CD4-positive, CD25-positive, alpha-beta regulatory T cell (primary cell): ENCODE measurements around the gene CCNB1. TPM values are rescaled to one million over a fixed set of nuclear protein-coding genes. Genes with fewer than 3 reads are reported as not detected.

Experiments
- ATAC-seq, 2 donors: fragments of 150-1000 bp; cut with Tn5 transposase; one replicate each; pipeline ENCODE4 v1.10.0; 2021; ENCODE audit warnings: low read depth in 2 of 2, moderate number of reproducible peaks in 2 of 2, moderate library complexity in 1 of 2
- DNase-seq, 3 donors: peaks; one replicate each; pipeline versions ENCODE4 v3.0.0 to v3.0.0-alpha.2; 2012 to 2022; ENCODE audit warnings: mixed read lengths in 1 of 3
- H3K27ac ChIP-seq: one replicate; pipeline ENCODE4 v1.7.0; 2013; ENCODE audit warnings: mild to moderate bottlenecking, low read length; ENCODE audit not compliant: insufficient read depth, poor library complexity, severe bottlenecking
- H3K27me3 ChIP-seq: one replicate; pipeline ENCODE4 v1.7.0; 2013; ENCODE audit warnings: low read length; ENCODE audit not compliant: control insufficient read depth, insufficient read depth
- H3K36me3 ChIP-seq: one replicate; pipeline ENCODE4 v1.7.0; 2013; ENCODE audit warnings: mild to moderate bottlenecking, low read length, moderate library complexity; ENCODE audit not compliant: control insufficient read depth, insufficient read depth
- H3K4me1 ChIP-seq: 2 replicates; pipeline ENCODE4 v1.7.0; 2013; ENCODE audit warnings: mild to moderate bottlenecking, low read length; ENCODE audit not compliant: insufficient read depth, control insufficient read depth, poor library complexity, severe bottlenecking
- H3K4me3 ChIP-seq: one replicate; pipeline ENCODE4 v1.7.0; 2013; ENCODE audit warnings: low read depth, mild to moderate bottlenecking, low read length, moderate library complexity
- H3K9me3 ChIP-seq, 2 experiments: 1 replicate in 1 of 2; 2 replicates in 1 of 2; pipeline ENCODE4 v1.7.0; 2013; ENCODE audit warnings: low read length in 2 of 2, mild to moderate bottlenecking in 1 of 2, moderate library complexity in 1 of 2; ENCODE audit not compliant: control insufficient read depth in 2 of 2
- H3K27ac Mint-ChIP-seq, 3 donors: one replicate each; pipeline ENCODE4 v1.8.0; 2020 to 2022; ENCODE audit warnings: mild to moderate bottlenecking in 3 of 3, mixed read lengths in 3 of 3, moderate library complexity in 2 of 3
- H3K27me3 Mint-ChIP-seq: one replicate; pipeline ENCODE4 v1.8.0; 2022; ENCODE audit warnings: mild to moderate bottlenecking, mixed read lengths
- H3K36me3 Mint-ChIP-seq: one replicate; pipeline ENCODE4 v1.8.0; 2020; ENCODE audit warnings: mixed read lengths
- H3K4me1 Mint-ChIP-seq, 4 donors: one replicate each; pipeline ENCODE4 v1.8.0; 2020 to 2022; ENCODE audit warnings: mixed read lengths in 4 of 4, mild to moderate bottlenecking in 1 of 4
- H3K4me3 Mint-ChIP-seq, 4 donors: one replicate each; pipeline ENCODE4 v1.8.0; 2020 to 2022; ENCODE audit warnings: mild to moderate bottlenecking in 4 of 4, mixed read lengths in 4 of 4, moderate library complexity in 3 of 4
- H3K9me3 Mint-ChIP-seq, 7 donors: one replicate each; pipeline ENCODE4 v1.8.0; 2020 to 2022; ENCODE audit warnings: mixed read lengths in 7 of 7, mild to moderate bottlenecking in 3 of 7, moderate library complexity in 2 of 7
- polyA plus RNA-seq, 4 donors: library from polyadenylated mRNA; unstranded; fragments of 300-500 nt; fragmentation: Illumina TruSeq; gene quantifications; one replicate each; pipeline ENCODE4 v1.2.3, GENCODE V29; 2021
- total RNA-seq: library from RNA; stranded (reverse); gene quantifications from one replicate; pipeline ENCODE4 v1.2.3, GENCODE V29; 2022

The CCNB1 gene
- total and polyA plus RNA-seq, 5 donors from 2014 or later: 3.9 to 10.2 (median 8.4) TPM

- no peak overlapping the region for H3K4me3 ChIP-seq
- peaks cover 14% of the 10 kb centered on the region for H3K4me1 ChIP-seq
- no peak overlapping the region for H3K27ac ChIP-seq
- no peak for ATAC-seq
- H3K9me3 Mint-ChIP-seq: no peaks in the 10 kb centered on the region
- H3K36me3 Mint-ChIP-seq: no peaks in the 10 kb centered on the region
- peak overlapping the region in 3 of 4 donors; percentile 19 to 78 (median 63) for H3K4me3 Mint-ChIP-seq
- no peaks in the 10 kb centered on the region for H3K36me3 ChIP-seq
- no peak for DNase-seq
- H3K27me3 Mint-ChIP-seq: peaks cover 4% of the 10 kb centered on the region
- no peaks in the 10 kb centered on the region for H3K9me3 ChIP-seq
- no peaks in the 10 kb centered on the region for H3K27me3 ChIP-seq
- no peak overlapping the region for H3K27ac Mint-ChIP-seq
- peaks cover 3 to 22% (median 10%) of the 10 kb centered on the region in 4 donors for H3K4me1 Mint-ChIP-seq
Observed at GRCh38 chr5:69187342-69187741, 20.4 kb downstream of the CCNB1 start.

- Mint-ChIP-seq H3K9me3 (no peaks in the 10 kb centered on the region), H3K4me3 (peak overlapping the region; percentile 93 to 99 (median 94)), H3K36me3 (no peaks in the 10 kb centered on the region), H3K27ac (peak overlapping the region; percentile 23 to 94 (median 92)), H3K4me1 (peaks cover 3 to 22% (median 10%) of the 10 kb centered on the region in 4 donors), H3K27me3 (peaks cover 4% of the 10 kb centered on the region)
- peak overlapping the region; percentile 97 for H3K4me3 ChIP-seq
- no peaks in the 10 kb centered on the region for H3K27me3 ChIP-seq
- no peaks in the 10 kb centered on the region for H3K9me3 ChIP-seq
- H3K36me3 ChIP-seq: no peaks in the 10 kb centered on the region
- peaks cover 14% of the 10 kb centered on the region for H3K4me1 ChIP-seq
- DNase-seq (no peak), ATAC-seq (no peak)
- H3K27ac ChIP-seq: peak overlapping the region; percentile 80
Observed at GRCh38 chr5:69188811-69189161, 21.8 kb downstream of the CCNB1 start.

- Histone ChIP-seq H3K27ac (peak within 1 kb of the TSS; percentile 80), H3K36me3 (no peaks in the 10 kb centered on the region), H3K4me1 (peaks cover 14% of the 10 kb centered on the region), H3K9me3 (no peaks in the 10 kb centered on the region), H3K4me3 (peak within 1 kb of the TSS; percentile 97), H3K27me3 (no peaks in the 10 kb centered on the region)
- Mint-ChIP-seq H3K27me3 (peaks cover 4% of the 10 kb centered on the region), H3K9me3 (no peaks in the 10 kb centered on the region), H3K36me3 (no peaks in the 10 kb centered on the region), H3K4me3 (peak within 1 kb of the TSS; percentile 93 to 99 (median 94)), H3K27ac (peak within 1 kb of the TSS; percentile 76 to 94 (median 92)), H3K4me1 (peaks cover 3 to 22% (median 10%) of the 10 kb centered on the region in 4 donors)
- DNase-seq (peak; percentile 88 to 92 (median 91)), ATAC-seq (peak; percentile 94 to 96)
Observed at GRCh38 chr5:69189162-69190086, 22.5 kb downstream of the CCNB1 start, which contains the start of gene CENPH. TSS of gene CENPH (plus strand) at chr5:69189583. CDS start at chr5:69189635, 52 bp downstream.

GRCh38 chr5:69202497-69202896 is 35.5 kb downstream of the CCNB1 start:
- no peak for ATAC-seq
- Histone ChIP-seq H3K27me3 (no peaks in the 10 kb centered on the region), H3K36me3 (peaks cover 2% of the 10 kb centered on the region), H3K4me3 (no peak overlapping the region), H3K4me1 (no peaks in the 10 kb centered on the region), H3K27ac (no peak overlapping the region), H3K9me3 (no peaks in the 10 kb centered on the region)
- Mint-ChIP-seq H3K27me3 (no peaks in the 10 kb centered on the region), H3K4me1 (no peaks in the 10 kb centered on the region), H3K4me3 (no peak overlapping the region), H3K27ac (no peak overlapping the region), H3K36me3 (peaks cover 19% of the 10 kb centered on the region), H3K9me3 (no peaks in the 10 kb centered on the region)
- no peak for DNase-seq

- Histone ChIP-seq H3K4me1 (no peaks in the 10 kb centered on the region), H3K4me3 (no peak overlapping the region), H3K27ac (no peak overlapping the region), H3K36me3 (no peaks in the 10 kb centered on the region), H3K9me3 (no peaks in the 10 kb centered on the region), H3K27me3 (no peaks in the 10 kb centered on the region)
- Mint-ChIP-seq H3K4me3 (no peak overlapping the region), H3K4me1 (peaks cover 0 to under 1% (median 0%) of the 10 kb centered on the region in 4 donors), H3K27me3 (no peaks in the 10 kb centered on the region), H3K27ac (peak overlapping the region in 1 of 3 donors; percentile 63), H3K9me3 (no peaks in the 10 kb centered on the region), H3K36me3 (peaks cover 4% of the 10 kb centered on the region)
- no peak for DNase-seq
- no peak for ATAC-seq
Observed at GRCh38 chr5:69206528-69207190, 39.7 kb downstream of the CCNB1 start.

- Histone ChIP-seq H3K9me3 (no peaks in the 10 kb centered on the region), H3K27me3 (no peaks in the 10 kb centered on the region), H3K27ac (no peak overlapping the region), H3K4me3 (no peak overlapping the region), H3K36me3 (no peaks in the 10 kb centered on the region), H3K4me1 (no peaks in the 10 kb centered on the region)
- Mint-ChIP-seq H3K27me3 (no peaks in the 10 kb centered on the region), H3K27ac (no peak overlapping the region), H3K36me3 (no peaks in the 10 kb centered on the region), H3K4me1 (peaks cover 0 to 5% (median 1%) of the 10 kb centered on the region in 4 donors), H3K9me3 (no peaks in the 10 kb centered on the region), H3K4me3 (no peak overlapping the region)
- ATAC-seq (no peak), DNase-seq (no peak)
Observed at GRCh38 chr5:69209602-69210001, 42.7 kb downstream of the CCNB1 start.

GRCh38 chr5:69211200-69211599 is 44.2 kb downstream of the CCNB1 start:
- Histone ChIP-seq H3K36me3 (no peaks in the 10 kb centered on the region), H3K4me1 (no peaks in the 10 kb centered on the region), H3K27me3 (no peaks in the 10 kb centered on the region), H3K9me3 (no peaks in the 10 kb centered on the region), H3K4me3 (no peak overlapping the region), H3K27ac (no peak overlapping the region)
- H3K36me3 Mint-ChIP-seq: no peaks in the 10 kb centered on the region
- no peak overlapping the region for H3K4me3 Mint-ChIP-seq
- H3K27ac Mint-ChIP-seq: peak overlapping the region in 1 of 3 donors; percentile 78
- ATAC-seq: no peak
- H3K27me3 Mint-ChIP-seq: no peaks in the 10 kb centered on the region
- DNase-seq: no peak
- peaks cover 0 to 12% (median 5%) of the 10 kb centered on the region in 4 donors for H3K4me1 Mint-ChIP-seq
- no peaks in the 10 kb centered on the region for H3K9me3 Mint-ChIP-seq
